GM19455 (cell line): Measurements from ENCODE around the gene HOXC10.

Experiments used
- ATAC-seq: cut with Tn5 transposase; IDR thresholded peaks from one replicate; pipeline ENCODE4 v1.9.1; 2021; ENCODE audit not compliant: unreplicated experiment

Gene HOXC10

DNA sequence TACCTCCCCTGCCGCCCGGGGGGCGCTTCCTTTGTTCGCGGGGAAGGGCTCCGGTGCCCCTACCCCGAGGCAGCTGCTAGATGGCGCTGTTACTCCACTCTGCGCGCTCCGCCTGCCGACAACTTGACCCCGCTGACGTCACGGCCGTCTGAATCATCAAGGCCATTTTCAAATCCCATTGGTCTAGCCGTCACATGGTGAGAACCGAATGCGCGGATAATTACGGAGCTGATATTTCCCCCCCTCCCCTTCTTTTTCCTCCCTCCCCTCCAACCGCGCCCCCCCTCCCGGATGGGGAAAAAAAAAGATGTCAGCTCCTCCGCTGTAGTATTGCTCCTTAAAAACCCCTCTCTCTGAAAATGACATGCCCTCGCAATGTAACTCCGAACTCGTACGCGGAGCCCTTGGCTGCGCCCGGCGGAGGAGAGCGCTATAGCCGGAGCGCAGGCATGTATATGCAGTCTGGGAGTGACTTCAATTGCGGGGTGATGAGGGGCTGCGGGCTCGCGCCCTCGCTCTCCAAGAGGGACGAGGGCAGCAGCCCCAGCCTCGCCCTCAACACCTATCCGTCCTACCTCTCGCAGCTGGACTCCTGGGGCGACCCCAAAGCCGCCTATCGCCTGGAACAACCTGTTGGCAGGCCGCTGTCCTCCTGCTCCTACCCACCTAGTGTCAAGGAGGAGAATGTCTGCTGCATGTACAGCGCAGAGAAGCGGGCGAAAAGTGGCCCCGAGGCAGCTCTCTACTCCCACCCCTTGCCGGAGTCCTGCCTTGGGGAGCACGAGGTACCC, at the start of gene HOXC10:
TSS of gene HOXC10 (plus strand) at position 246 of the 791 bp plus-strand sequence. CDS start at position 360, 114 bp downstream.
- ATAC-seq, result no peak

DNA sequence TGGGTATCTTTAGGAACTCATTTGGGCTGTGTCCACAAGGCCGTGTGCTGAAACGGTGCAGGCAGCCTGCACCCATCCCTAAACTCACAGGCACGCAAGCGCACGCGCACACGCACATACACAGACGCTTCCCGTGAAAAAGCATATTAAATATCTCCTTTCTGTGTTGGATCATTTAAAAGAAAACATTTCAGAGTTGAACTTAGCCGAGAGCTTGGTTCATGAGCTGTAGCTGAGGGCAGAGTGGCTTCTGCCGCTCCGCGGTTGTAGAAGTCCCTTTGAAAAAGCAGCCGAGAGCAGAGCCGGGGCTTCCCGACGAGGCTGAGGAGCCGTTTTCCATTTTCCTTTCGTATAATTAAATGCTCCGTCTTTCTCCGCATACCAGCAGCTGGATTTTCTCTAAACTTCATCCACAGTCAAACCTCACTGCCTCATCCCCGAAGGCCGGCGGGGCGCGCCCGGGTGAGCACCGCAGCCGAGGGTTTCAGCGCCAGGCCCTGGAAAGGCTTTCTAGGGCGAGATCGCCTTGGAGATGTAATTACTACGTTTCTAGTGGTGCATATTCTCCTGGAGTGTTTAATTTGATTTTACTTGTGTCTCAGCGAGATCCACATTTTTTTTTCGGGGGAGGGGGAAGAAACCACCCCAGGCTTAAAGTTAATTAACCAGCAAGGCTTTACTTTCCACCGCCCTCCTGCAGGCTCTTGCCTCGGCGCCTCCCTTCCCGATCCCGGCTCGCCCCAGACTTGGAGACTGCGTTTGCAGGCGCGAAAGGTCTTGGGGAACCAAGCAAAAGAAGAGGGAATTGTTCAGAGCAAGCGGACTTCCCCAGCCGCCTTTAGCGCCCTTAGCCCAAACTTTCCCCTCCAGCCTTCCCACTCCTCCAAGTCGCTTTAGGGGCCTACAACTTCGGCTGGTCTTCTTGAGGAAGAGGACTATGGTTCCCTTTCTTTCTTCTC, 49.3 kb upstream of the HOXC10 start:
- no peak for ATAC-seq

DNA sequence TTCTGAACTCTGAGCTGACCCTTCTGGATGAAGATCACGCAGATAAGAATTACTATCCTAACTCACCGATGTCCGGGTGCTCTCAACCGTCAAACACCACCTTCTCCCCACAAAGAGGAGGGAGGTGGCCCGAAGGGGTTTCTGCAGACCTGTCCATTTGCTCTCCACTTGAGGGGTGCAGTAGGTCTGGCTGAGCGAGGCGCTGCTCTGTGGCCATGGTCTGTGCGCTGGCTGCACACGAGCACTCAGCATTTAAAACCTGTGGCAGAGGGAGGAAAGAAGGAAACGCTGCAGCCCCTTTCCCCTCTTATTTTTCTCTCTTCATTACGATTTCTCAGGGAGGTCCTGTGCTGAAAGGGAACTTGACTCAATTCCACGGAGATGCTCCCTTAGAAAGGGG, 47.8 kb upstream of the HOXC10 start:
- ATAC-seq, result no peak

GRCh38 chr12:53937596-53938325, 47.2 kb upstream of the HOXC10 start:
- no peak for ATAC-seq

GRCh38 chr12:53938326-53939140, 46.4 kb upstream of the HOXC10 start, which contains the start of gene HOXC13:
HOXC13 (plus strand) TSS chr12:53938831; CDS start chr12:53938907, 76 bp downstream.
- ATAC-seq, result no peak

DNA sequence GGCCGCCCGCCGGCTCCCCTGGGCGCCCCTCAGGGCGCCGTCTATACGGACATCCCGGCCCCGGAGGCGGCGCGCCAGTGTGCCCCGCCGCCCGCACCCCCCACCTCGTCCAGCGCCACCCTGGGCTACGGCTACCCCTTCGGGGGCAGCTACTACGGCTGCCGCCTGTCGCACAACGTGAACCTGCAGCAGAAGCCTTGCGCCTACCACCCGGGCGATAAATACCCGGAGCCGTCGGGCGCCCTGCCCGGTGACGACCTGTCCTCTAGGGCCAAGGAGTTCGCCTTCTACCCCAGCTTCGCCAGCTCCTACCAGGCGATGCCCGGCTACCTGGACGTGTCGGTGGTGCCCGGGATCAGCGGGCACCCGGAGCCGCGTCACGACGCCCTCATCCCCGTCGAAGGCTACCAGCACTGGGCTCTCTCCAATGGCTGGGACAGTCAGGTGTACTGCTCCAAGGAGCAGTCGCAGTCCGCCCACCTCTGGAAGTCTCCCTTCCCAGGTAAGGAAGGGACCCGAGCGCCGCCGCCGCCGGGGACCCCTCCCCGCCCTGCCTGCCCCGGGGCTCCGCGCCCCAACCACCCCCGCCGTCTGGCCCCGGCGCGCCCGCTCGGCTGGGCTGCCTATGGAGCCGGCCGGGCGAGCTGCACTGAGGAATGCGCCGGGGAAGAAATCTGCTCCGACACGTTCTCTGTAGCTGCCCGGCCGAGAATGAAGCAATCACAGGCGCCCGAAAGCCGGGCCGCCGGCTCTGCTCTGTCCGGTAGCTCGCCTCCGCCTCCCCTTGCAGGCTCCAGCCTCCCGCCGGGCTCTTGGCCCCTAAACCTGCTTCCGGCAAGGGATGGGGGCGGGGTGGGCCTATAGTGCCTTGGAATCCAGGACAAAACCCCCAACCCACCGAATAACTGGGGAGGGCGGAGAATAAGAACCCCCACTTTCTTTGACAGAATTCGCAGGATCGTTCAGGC, 45.5 kb upstream of the HOXC10 start:
- no peak for ATAC-seq

DNA sequence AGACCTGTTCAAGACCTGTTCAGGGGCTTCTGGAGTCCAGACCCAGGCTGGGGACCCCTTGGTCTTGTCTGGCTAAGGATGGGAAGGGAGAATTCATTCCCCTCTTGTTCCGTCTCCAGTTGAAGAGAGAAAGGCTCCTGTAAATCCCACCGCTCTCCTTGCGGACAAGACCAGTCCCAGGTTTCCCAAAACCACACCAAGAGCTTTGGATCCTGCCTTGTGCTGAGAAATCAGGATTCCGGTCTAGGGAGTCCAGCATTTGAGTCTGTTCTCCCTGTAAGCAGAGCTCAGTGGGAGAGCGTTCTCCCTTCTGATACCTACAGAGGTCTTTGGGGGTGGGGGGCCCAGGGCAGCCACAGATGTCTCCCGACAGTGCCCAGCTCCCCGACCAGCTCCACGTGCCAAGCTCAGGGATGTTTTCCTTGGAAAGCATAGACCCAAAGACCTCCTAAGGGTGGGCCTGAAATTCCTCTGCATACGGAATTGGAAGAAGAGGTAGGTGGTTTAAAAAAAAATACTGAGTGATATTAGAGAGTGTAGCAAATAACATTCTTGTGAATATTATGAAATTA, 44.4 kb upstream of the HOXC10 start:
- no peak for ATAC-seq

GRCh38 chr12:53941187-53941586, 43.8 kb upstream of the HOXC10 start:
- no peak for ATAC-seq

DNA sequence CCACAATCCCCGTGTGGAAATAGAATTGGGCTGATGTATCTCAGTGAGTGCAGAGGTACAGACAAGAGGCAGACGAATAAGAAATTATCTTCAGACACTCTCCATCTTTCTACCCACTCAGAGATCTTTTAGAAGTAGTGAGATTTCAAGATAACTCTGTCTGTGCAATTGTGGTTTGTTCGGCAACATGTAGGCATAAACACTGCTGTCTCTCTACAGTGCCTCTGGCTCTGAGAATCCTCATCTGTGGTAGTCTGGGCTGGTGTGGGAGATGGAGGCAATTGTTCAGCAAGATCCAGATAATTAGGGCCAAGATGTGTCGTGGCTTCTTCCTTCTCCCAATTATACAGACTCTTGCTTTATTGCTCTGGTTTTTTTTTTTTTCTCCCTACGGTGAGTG, 43.2 kb upstream of the HOXC10 start:
- no peak for ATAC-seq

DNA sequence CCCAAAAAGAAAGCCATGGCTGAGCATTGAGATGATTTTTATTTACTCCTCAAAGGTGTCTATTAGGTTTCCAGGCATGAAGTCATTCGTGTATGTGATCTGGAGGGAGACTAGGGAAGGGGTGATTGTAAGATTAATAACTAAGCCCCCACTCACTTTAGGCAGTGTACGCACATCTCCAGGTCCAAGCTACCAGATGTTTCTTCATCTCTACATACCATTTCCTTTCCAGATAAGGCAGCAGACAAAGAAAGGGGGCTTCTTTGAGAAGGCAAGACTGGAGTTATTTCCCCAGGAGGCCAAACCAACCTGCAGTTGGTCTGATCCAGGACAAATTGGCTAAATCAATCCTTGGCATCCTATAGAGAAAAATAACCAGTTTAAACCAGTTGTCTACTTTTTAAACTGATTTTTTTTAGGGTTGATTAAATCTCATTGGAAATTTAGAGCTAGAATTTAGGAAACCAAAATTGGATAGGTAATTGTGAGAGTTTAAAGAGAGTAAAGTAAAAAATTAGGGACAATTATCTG, 42.4 kb upstream of the HOXC10 start:
- no peak for ATAC-seq

GRCh38 chr12:53944209-53944608, 40.7 kb upstream of the HOXC10 start:
- ATAC-seq, result no peak

- ATAC-seq, result no peak
These were observed 39.8 kb upstream of the HOXC10 start for GRCh38 chr12:53944907-53945847.

- no peak for ATAC-seq
These were observed 37.2 kb upstream of the HOXC10 start for GRCh38 chr12:53947743-53948142.

GRCh38 chr12:53948650-53949593, 36.0 kb upstream of the HOXC10 start:
- ATAC-seq, result no peak

- ATAC-seq, result no peak
These were observed 35.1 kb upstream of the HOXC10 start for GRCh38 chr12:53949631-53950436.

- no peak for ATAC-seq
These were observed 34.5 kb upstream of the HOXC10 start for GRCh38 chr12:53950437-53950773.
